Tibial artery (tissue), 4 donors: ENCODE measurements around the gene ZFAND3.

Experiments
- DNase-seq, 2 donors: peaks; one replicate each; pipeline ENCODE4 v3.0.0-alpha.2; 2019
- H3K27ac ChIP-seq, 2 donors: fragments of 200-600 bp; sonication (generic) in 1 of 2; 1 replicate in 1 of 2; 2 replicates in 1 of 2; pipeline ENCODE4 v1.5.1; 2018 to 2019; ENCODE audit warnings: mild to moderate bottlenecking in 1 of 2
- H3K27me3 ChIP-seq, 2 donors: fragments of 200-600 bp; sonication (generic) in 1 of 2; one replicate each; pipeline versions ENCODE4 v1.5.1 to v1.6.0; 2016 to 2019
- H3K36me3 ChIP-seq, 3 donors: fragments of 200-600 bp; sonication (generic) in 2 of 3; one replicate each; pipeline ENCODE4 v1.5.1; 2016 to 2019; ENCODE audit warnings: mild to moderate bottlenecking in 2 of 3
- H3K4me1 ChIP-seq, 4 donors: fragments of 200-600 bp; sonication (generic) in 2 of 4; 1 replicate in 3 of 4; 2 replicates in 1 of 4; pipeline ENCODE4 v1.5.1; 2016 to 2019
- H3K4me3 ChIP-seq, 2 donors: fragments of 200-600 bp; sonication (generic) in 1 of 2; 1 replicate in 1 of 2; 2 replicates in 1 of 2; pipeline ENCODE4 v1.5.1; 2018 to 2019; ENCODE audit warnings: mild to moderate bottlenecking in 2 of 2
- H3K9me3 ChIP-seq, 3 donors: fragments of 200-600 bp; sonication (generic) in 1 of 3; one replicate each; pipeline ENCODE4 v1.5.1; 2016 to 2019
- intact Hi-C: fragments of 100-400 bp; cut with DNase I; formaldehyde crosslinking; loops from one replicate; pipeline ENCODE4 v1.15.0; 2023; ENCODE audit warnings: low total_unique reads
- TF ChIP-seq, protein P1 (sequence below), 2 experiments: fragments of 200-600 bp in 1 of 2; fragments of 450-650 bp in 1 of 2; IDR thresholded peaks; one replicate each; pipeline ENCODE4 v1.5.1; 2017 to 2019; ENCODE audit warnings: antibody characterized with exemption in 2 of 2, mild to moderate bottlenecking in 1 of 2, moderate library complexity in 1 of 2

ZFAND3 gene

DNA sequence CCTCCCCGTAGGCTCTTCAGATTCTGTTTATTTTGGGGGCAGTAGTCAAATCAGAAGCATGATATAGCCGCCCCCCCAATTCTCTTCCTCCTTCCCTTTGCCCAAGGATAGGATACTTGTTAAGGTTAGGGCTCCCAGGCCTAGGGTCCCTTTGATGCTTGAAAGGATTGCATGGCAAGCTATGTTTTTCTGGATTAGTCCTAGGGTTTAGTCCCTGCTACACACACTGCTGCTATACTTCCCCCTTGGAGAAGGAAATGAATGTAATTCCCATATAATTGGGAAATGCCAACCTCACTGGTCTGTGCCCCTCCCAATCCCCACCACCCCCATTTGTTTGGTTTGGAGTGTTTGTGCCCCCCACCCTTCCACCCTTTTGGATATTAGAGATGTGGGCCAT, 62.8 kb downstream of the ZFAND3 start:
- H3K27me3 ChIP-seq: no peaks in the 10 kb centered on the region
- H3K36me3 ChIP-seq: no peaks in the 10 kb centered on the region
- intact Hi-C loops: no loop called here
- no peak overlapping the region for H3K4me3 ChIP-seq
- H3K9me3 ChIP-seq: no peaks in the 10 kb centered on the region
- no peak overlapping the region for H3K27ac ChIP-seq
- DNase-seq: no peak
- TF ChIP-seq, protein P1, sequence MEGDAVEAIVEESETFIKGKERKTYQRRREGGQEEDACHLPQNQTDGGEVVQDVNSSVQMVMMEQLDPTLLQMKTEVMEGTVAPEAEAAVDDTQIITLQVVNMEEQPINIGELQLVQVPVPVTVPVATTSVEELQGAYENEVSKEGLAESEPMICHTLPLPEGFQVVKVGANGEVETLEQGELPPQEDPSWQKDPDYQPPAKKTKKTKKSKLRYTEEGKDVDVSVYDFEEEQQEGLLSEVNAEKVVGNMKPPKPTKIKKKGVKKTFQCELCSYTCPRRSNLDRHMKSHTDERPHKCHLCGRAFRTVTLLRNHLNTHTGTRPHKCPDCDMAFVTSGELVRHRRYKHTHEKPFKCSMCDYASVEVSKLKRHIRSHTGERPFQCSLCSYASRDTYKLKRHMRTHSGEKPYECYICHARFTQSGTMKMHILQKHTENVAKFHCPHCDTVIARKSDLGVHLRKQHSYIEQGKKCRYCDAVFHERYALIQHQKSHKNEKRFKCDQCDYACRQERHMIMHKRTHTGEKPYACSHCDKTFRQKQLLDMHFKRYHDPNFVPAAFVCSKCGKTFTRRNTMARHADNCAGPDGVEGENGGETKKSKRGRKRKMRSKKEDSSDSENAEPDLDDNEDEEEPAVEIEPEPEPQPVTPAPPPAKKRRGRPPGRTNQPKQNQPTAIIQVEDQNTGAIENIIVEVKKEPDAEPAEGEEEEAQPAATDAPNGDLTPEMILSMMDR (IDR thresholded peaks at IDR 0.05): no peak
- peaks cover 0 to 70% (median 36%) of the 10 kb centered on the region in 4 donors for H3K4me1 ChIP-seq

DNA sequence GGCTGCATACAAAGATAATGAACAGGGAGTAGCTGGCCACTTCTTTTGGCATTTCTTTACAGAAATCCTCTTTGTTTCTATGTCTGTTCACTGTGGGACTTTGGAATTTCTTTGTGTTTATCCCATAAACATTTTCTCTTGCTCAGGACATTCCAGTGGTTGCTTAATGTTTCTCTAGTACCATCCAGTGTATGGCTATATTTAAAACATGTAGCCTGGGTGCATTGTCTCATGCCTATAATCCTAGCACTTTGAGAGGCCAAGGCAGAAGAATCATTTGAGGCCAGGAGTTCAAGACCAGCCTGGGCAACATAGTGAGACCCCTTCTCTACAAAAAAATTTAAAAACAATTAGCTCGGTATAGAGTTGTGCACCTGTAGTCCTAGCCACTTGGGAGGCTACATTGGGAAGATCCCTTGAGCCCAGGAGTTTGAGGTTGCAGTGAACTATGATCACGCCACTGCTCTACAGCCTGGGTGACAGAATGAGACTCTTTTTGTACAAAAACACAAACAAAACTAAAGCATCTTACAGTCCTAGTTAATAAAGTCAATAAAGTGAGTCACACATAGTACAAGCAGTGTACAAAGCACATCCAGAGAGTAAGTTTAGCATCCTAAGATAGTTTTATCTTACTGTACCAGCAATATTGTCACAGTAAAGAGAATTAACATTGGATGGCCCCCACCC, 63.3 kb downstream of the ZFAND3 start:
- Histone ChIP-seq H3K27ac (no peak overlapping the region), H3K4me3 (no peak overlapping the region), H3K4me1 (peaks cover 0 to 64% (median 32%) of the 10 kb centered on the region in 4 donors), H3K27me3 (no peaks in the 10 kb centered on the region), H3K9me3 (no peaks in the 10 kb centered on the region), H3K36me3 (no peaks in the 10 kb centered on the region)
- DNase-seq: no peak
- intact Hi-C loops: no loop called here
- TF ChIP-seq, protein P1 (IDR thresholded peaks at IDR 0.05): no peak

DNA sequence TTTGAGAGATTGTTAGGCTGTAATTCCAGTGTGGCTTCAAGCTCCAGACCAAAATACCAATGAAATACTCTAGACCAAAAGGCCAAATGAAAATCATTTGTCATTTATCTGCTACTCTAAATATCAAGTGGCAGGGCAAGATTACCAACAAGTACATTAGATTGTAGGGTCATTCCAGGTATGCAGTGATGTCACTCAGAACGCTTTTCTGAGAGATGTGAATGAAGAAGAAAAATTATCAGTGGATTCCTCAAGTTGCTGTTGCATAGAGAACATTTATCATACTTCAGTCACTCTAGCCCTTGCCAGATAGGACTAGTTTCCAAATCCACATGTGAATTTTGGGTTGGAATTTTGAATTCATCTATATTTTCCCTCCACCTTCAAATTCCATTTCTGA, 65.0 kb downstream of the ZFAND3 start:
- TF ChIP-seq, protein P1 (IDR thresholded peaks at IDR 0.05): no peak
- Histone ChIP-seq H3K4me3 (no peak overlapping the region), H3K9me3 (no peaks in the 10 kb centered on the region), H3K27ac (no peak overlapping the region), H3K36me3 (no peaks in the 10 kb centered on the region), H3K4me1 (peaks cover 0 to 59% (median 28%) of the 10 kb centered on the region in 4 donors), H3K27me3 (no peaks in the 10 kb centered on the region)
- no peak for DNase-seq
- intact Hi-C loops: no loop called here

DNA sequence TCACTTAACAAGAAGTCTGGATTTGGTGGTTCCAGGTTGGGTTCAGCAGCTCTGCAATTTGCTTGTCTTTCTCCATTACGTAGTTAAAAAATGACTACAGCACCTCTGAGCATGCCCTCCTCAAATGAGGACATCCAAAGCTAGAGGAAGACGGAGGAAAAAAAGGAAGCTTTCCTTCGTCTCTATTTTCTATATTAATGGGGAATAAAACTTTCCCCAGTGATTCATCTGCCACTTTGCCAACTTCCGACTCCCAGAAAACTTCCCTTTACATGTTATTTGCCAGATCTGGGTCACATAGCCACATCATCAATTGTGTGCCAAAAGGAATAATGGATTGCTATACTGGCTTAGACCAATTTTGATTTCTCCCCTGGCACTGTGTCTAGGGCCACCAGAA, 69.5 kb downstream of the ZFAND3 start:
- intact Hi-C loops: no loop called here
- TF ChIP-seq, protein P1 (IDR thresholded peaks at IDR 0.05): no peak
- no peak for DNase-seq
- Histone ChIP-seq H3K27ac (no peak overlapping the region), H3K9me3 (no peaks in the 10 kb centered on the region), H3K4me3 (no peak overlapping the region), H3K4me1 (peaks cover 0 to 27% (median 11%) of the 10 kb centered on the region in 4 donors), H3K36me3 (peaks cover 0 to 4% (median 0%) of the 10 kb centered on the region in 3 donors), H3K27me3 (no peaks in the 10 kb centered on the region)

DNA sequence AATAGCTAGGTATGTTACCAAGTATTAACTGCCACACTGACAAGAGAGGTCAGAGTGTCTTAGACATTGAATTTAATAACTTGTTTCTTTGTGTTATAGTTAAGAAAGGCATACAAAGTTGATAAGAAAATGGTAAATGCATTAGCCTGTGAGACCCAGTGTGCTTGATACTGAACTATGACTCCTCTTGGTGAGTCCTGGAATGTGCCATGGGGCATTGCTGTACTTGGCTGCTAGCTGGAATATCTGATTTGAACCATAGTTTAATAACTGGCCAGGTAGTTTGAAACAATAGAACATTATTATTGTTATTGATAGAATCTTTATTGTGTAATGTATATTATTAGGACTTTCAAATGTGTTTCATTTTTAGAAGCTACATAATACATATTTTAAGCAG, 70.0 kb downstream of the ZFAND3 start:
- TF ChIP-seq, protein P1 (IDR thresholded peaks at IDR 0.05): no peak
- Histone ChIP-seq H3K36me3 (peaks cover 0 to 4% (median 0%) of the 10 kb centered on the region in 3 donors), H3K4me3 (no peak overlapping the region), H3K27ac (no peak overlapping the region), H3K9me3 (peaks cover 0 to 4% (median 3%) of the 10 kb centered on the region in 3 donors), H3K27me3 (no peaks in the 10 kb centered on the region), H3K4me1 (peaks cover 0 to 27% (median 11%) of the 10 kb centered on the region in 4 donors)
- no peak for DNase-seq
- intact Hi-C loops: no loop called here
